Thyroid gland (tissue), 4 donors: Measurements from ENCODE around the gene NAV2.

Source experiments
- POLR2A ChIP-seq, 2 donors: fragments of 450-650 bp; IDR thresholded peaks; one replicate each; pipeline ENCODE4 v1.6.1; 2017; ENCODE audit warnings: antibody characterized with exemption in 2 of 2, mild to moderate bottlenecking in 2 of 2, moderate library complexity in 1 of 2
- TF ChIP-seq, protein P1 (sequence below), 6 experiments: fragments of 200-600 bp in 3 of 6; fragments of 450-650 bp in 3 of 6; sonication (generic) in 3 of 6; IDR thresholded peaks; one replicate each; pipeline ENCODE4 v1.5.1; 2016 to 2019; ENCODE audit warnings: antibody characterized with exemption in 6 of 6, mild to moderate bottlenecking in 2 of 6, inconsistent platforms in 1 of 6, moderate library complexity in 1 of 6

DNA sequence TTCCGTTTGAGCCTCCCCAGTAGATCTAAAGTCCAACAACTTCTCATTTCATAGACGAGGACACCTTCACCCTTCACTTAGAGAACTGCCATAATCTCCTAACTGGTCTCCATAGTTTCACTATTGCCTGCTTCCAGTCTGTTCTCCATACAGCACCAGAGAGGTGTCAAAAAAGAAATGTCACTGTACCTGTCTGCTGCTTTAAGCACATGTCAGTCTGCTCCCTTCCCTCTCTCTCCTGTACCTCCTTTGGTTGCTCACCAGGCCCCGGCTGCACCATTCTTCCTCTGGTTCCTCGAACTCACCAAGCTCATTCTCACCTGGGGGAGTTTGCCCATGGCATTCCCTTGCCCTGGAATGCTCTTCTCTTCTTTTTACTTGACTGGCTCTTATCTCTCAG lies 75.8 kb downstream of the NAV2 start:
- TF ChIP-seq, protein P1, sequence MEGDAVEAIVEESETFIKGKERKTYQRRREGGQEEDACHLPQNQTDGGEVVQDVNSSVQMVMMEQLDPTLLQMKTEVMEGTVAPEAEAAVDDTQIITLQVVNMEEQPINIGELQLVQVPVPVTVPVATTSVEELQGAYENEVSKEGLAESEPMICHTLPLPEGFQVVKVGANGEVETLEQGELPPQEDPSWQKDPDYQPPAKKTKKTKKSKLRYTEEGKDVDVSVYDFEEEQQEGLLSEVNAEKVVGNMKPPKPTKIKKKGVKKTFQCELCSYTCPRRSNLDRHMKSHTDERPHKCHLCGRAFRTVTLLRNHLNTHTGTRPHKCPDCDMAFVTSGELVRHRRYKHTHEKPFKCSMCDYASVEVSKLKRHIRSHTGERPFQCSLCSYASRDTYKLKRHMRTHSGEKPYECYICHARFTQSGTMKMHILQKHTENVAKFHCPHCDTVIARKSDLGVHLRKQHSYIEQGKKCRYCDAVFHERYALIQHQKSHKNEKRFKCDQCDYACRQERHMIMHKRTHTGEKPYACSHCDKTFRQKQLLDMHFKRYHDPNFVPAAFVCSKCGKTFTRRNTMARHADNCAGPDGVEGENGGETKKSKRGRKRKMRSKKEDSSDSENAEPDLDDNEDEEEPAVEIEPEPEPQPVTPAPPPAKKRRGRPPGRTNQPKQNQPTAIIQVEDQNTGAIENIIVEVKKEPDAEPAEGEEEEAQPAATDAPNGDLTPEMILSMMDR (IDR thresholded peaks at IDR 0.05), result no peak
- no peak for TF ChIP-seq POLR2A (IDR thresholded peaks at IDR 0.05)
